PC-3 (cell line): ENCODE data around the gene UPF1. TPM values are rescaled to one million over a fixed set of nuclear protein-coding genes. Genes with fewer than 3 reads are reported as not detected.

ENCODE experiments used
- ATAC-seq: fragments of 200-7000 bp; cut with Tn5 transposase; 2 replicates; pipeline ENCODE4 v1.9.1; 2020; ENCODE audit warnings: mild to moderate bottlenecking, moderate library complexity
- BruUV-seq: library from RNA; stranded (reverse); fragments of 400-500 nt; replicated peaks from 2 replicates; lab custom pipeline; 2021; lab: Mats Ljungman, UMichigan
- CTCF ChIA-PET: fragments of 300-600 bp; sonication (Branson Sonifier 250); formaldehyde crosslinking; loops from one replicate; lab custom pipeline; 2022; ENCODE audit warnings: antibody characterized with exemption; lab: Charles Lee
- POLR2A ChIA-PET: fragments of 300-600 bp; sonication (Branson Sonifier 250); formaldehyde crosslinking; loops from one replicate; lab custom pipeline; 2022; ENCODE audit warnings: antibody characterized with exemption; ENCODE audit not compliant: unreplicated experiment; lab: Charles Lee
- DNase-seq: peaks from one replicate; pipeline ENCODE4 v3.0.0-alpha.2; 2015
- H2AFZ ChIP-seq: fragments of 300-600 bp; sonication (generic); 2 replicates; pipeline ENCODE4 v1.6.0; 2016; ENCODE audit warnings: antibody characterized with exemption, low read length
- H3F3A ChIP-seq: fragments of 300-600 bp; sonication (generic); one replicate; pipeline ENCODE4 v1.6.0; 2017; ENCODE audit warnings: antibody characterized with exemption, low read length, control low read depth, mild to moderate bottlenecking; ENCODE audit not compliant: unreplicated experiment
- H3K27ac ChIP-seq: fragments of 300-600 bp; sonication (generic); 2 replicates; pipeline ENCODE4 v1.5.1; 2016; ENCODE audit warnings: mild to moderate bottlenecking, low read length
- H3K27me3 ChIP-seq: fragments of 300-600 bp; sonication (generic); 2 replicates; pipeline ENCODE4 v1.6.1; 2016; ENCODE audit warnings: low read length, mixed read lengths
- H3K36me3 ChIP-seq: fragments of 300-600 bp; sonication (generic); 2 replicates; pipeline ENCODE4 v1.6.1; 2016; ENCODE audit warnings: low read depth, mixed run types, low read length, mixed read lengths
- H3K4me1 ChIP-seq: fragments of 300-600 bp; sonication (generic); 2 replicates; pipeline ENCODE4 v1.5.1; 2016; ENCODE audit warnings: low read length; ENCODE audit not compliant: insufficient read depth
- H3K4me2 ChIP-seq: fragments of 300-600 bp; sonication (generic); 2 replicates; pipeline ENCODE4 v1.6.0; 2016; ENCODE audit warnings: low read length
- H3K4me3 ChIP-seq: fragments of 300-600 bp; sonication (generic); 2 replicates; pipeline ENCODE4 v1.5.1; 2016; ENCODE audit warnings: mild to moderate bottlenecking, low read length, mixed read lengths
- H3K79me2 ChIP-seq: fragments of 300-600 bp; sonication (generic); 2 replicates; pipeline ENCODE4 v1.6.1; 2017; ENCODE audit warnings: low read length, mixed read lengths
- H3K9ac ChIP-seq: fragments of 300-600 bp; sonication (generic); 2 replicates; pipeline ENCODE4 v1.6.0; 2016; ENCODE audit warnings: mild to moderate bottlenecking, low read length
- H3K9me2 ChIP-seq: fragments of 300-600 bp; sonication (generic); replicated peaks from 2 replicates; pipeline ENCODE4 v1.6.1; 2016; ENCODE audit warnings: mixed run types, low read length, mixed read lengths
- H3K9me3 ChIP-seq: fragments of 300-600 bp; sonication (generic); 2 replicates; pipeline ENCODE4 v1.6.1; 2016; ENCODE audit warnings: low read length, mixed read lengths
- H4K20me1 ChIP-seq: fragments of 300-600 bp; sonication (generic); 2 replicates; pipeline ENCODE4 v1.6.1; 2016; ENCODE audit warnings: low read length, mixed read lengths
- CTCF ChIP-seq: fragments of 300-600 bp; sonication (generic); conservative IDR thresholded peaks from 2 replicates; pipeline ENCODE4 v1.5.1; 2017; ENCODE audit warnings: antibody characterized with exemption, low read depth, mild to moderate bottlenecking, low read length
- EZH2 ChIP-seq: fragments of 300-600 bp; sonication (generic); IDR thresholded peaks from one replicate; pipeline ENCODE4 v1.6.1; 2017; ENCODE audit warnings: antibody characterized with exemption, mild to moderate bottlenecking, low read length; ENCODE audit not compliant: unreplicated experiment
- EZH2phosphoT487 ChIP-seq: fragments of 300-600 bp; sonication (generic); IDR thresholded peaks from 2 replicates; pipeline ENCODE4 v1.6.1; 2018; ENCODE audit warnings: mild to moderate bottlenecking, antibody characterized with exemption, low read length, borderline replicate concordance
- intact Hi-C: fragments of 100-400 bp; cut with micrococcal nuclease; formaldehyde crosslinking; loops from 2 replicates; pipeline ENCODE4 v1.9.0; 2023
- total RNA-seq: library from RNA; depleted of rRNA; stranded (reverse); fragments of >200 nt; gene quantifications from 2 replicates; pipeline ENCODE4 v1.2.3, GENCODE V29; 2014

UPF1 gene
- total RNA-seq, 1 experiment from 2014 or later = 97.1 TPM

- H3K9ac ChIP-seq = no peak overlapping the region
- H3K9me3 ChIP-seq = no peaks in the 10 kb centered on the region
- H3K79me2 ChIP-seq = no peaks in the 10 kb centered on the region
- H4K20me1 ChIP-seq = no peaks in the 10 kb centered on the region
- ATAC-seq (no peak), DNase-seq (no peak)
- no peaks in the 10 kb centered on the region for H3K4me1 ChIP-seq
- H3K27ac ChIP-seq = no peak overlapping the region
- ChIA-PET CTCF (no interaction called here), POLR2A (no interaction called here)
- no peak overlapping the region for H3K4me2 ChIP-seq
- H3K4me3 ChIP-seq = no peak overlapping the region
- intact Hi-C loops = no loop called here
- peaks cover 5% of the 10 kb centered on the region; the same call in 1 of the 2 replicates for H3K36me3 ChIP-seq
- no peaks in the 10 kb centered on the region for H3F3A ChIP-seq
- BruUV-seq = no TSS peak
- H3K27me3 ChIP-seq = no peaks in the 10 kb centered on the region
- no peaks in the 10 kb centered on the region for H3K9me2 ChIP-seq
- TF ChIP-seq CTCF (no peak), EZH2 (no peak), EZH2phosphoT487 (no peak)
- H2AFZ ChIP-seq = no peak overlapping the region
Measured at GRCh38 chr19:18906605-18907519, 75.1 kb downstream of the UPF1 start.

- TF ChIP-seq EZH2 = no peak
- TF ChIP-seq CTCF = no peak
- TF ChIP-seq EZH2phosphoT487 = no peak
- Histone ChIP-seq H3K9me2 (no peaks in the 10 kb centered on the region), H3K79me2 (peaks cover 12% of the 10 kb centered on the region), H3F3A (no peaks in the 10 kb centered on the region), H3K4me1 (no peaks in the 10 kb centered on the region), H2AFZ (no peak overlapping the region), H3K9me3 (no peaks in the 10 kb centered on the region), H4K20me1 (0 out of 2 replicates have a peak, but pooled peaks cover 6% of the 10 kb centered on the region), H3K27me3 (no peaks in the 10 kb centered on the region), H3K4me3 (no peak overlapping the region), H3K9ac (no peak overlapping the region), H3K4me2 (no peak overlapping the region), H3K36me3 (peaks cover 10% of the 10 kb centered on the region; the same call in 1 of the 2 replicates), H3K27ac (no peak overlapping the region)
- ChIA-PET POLR2A (no interaction called here), CTCF (no interaction called here)
- ATAC-seq (no peak), DNase-seq (no peak)
- intact Hi-C loops = no loop called here
- no TSS peak for BruUV-seq
Measured at GRCh38 chr19:18908917-18909619, 77.3 kb downstream of the UPF1 start.
